Measurements from ENCODE around the gene JADE2.

The JADE2 gene

DNA sequence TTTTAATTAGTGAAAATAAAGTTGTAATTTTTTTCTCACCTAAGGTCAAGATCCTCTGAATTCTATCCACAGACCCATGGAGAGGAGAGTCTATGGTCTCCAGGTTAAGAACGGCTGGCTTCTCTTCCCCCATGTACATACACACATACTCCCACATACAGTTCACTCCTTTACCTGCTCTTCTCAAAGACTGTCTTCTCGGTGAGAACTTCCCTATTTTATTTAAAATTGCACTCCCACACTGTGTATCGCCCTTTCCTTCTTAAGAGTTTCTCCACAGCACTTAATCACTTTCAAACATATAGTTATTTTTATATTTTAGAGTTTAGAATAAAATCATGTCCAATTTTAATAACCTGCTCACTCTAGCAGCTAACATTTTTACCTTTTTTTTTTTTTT, 3.6 kb upstream of the JADE2 start:
- no peak for TF ChIP-seq MAX (IDR thresholded peaks at IDR 0.05)
- TF ChIP-seq YY1 (IDR thresholded peaks at IDR 0.05; ENCODE audit: low read depth) = no peak
- no peak for TF ChIP-seq RAD21 (IDR thresholded peaks at IDR 0.05; ENCODE audit: low read depth)
- no peak for TF ChIP-seq TAF1 (IDR thresholded peaks at IDR 0.05; ENCODE audit: low read depth)
- TF ChIP-seq FOXM1 (IDR thresholded peaks at IDR 0.05; ENCODE audit: borderline replicate concordance, low read depth) = no peak
- TF ChIP-seq, protein P1, sequence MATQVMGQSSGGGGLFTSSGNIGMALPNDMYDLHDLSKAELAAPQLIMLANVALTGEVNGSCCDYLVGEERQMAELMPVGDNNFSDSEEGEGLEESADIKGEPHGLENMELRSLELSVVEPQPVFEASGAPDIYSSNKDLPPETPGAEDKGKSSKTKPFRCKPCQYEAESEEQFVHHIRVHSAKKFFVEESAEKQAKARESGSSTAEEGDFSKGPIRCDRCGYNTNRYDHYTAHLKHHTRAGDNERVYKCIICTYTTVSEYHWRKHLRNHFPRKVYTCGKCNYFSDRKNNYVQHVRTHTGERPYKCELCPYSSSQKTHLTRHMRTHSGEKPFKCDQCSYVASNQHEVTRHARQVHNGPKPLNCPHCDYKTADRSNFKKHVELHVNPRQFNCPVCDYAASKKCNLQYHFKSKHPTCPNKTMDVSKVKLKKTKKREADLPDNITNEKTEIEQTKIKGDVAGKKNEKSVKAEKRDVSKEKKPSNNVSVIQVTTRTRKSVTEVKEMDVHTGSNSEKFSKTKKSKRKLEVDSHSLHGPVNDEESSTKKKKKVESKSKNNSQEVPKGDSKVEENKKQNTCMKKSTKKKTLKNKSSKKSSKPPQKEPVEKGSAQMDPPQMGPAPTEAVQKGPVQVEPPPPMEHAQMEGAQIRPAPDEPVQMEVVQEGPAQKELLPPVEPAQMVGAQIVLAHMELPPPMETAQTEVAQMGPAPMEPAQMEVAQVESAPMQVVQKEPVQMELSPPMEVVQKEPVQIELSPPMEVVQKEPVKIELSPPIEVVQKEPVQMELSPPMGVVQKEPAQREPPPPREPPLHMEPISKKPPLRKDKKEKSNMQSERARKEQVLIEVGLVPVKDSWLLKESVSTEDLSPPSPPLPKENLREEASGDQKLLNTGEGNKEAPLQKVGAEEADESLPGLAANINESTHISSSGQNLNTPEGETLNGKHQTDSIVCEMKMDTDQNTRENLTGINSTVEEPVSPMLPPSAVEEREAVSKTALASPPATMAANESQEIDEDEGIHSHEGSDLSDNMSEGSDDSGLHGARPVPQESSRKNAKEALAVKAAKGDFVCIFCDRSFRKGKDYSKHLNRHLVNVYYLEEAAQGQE (IDR thresholded peaks at IDR 0.05; ENCODE audit: low read depth) = no peak
- no peak for TF ChIP-seq CREB1 (IDR thresholded peaks at IDR 0.05; ENCODE audit: low read depth)
- no peak for TF ChIP-seq CEBPB (IDR thresholded peaks at IDR 0.05)
- no peak for TF ChIP-seq NFIC (IDR thresholded peaks at IDR 0.05)

DNA sequence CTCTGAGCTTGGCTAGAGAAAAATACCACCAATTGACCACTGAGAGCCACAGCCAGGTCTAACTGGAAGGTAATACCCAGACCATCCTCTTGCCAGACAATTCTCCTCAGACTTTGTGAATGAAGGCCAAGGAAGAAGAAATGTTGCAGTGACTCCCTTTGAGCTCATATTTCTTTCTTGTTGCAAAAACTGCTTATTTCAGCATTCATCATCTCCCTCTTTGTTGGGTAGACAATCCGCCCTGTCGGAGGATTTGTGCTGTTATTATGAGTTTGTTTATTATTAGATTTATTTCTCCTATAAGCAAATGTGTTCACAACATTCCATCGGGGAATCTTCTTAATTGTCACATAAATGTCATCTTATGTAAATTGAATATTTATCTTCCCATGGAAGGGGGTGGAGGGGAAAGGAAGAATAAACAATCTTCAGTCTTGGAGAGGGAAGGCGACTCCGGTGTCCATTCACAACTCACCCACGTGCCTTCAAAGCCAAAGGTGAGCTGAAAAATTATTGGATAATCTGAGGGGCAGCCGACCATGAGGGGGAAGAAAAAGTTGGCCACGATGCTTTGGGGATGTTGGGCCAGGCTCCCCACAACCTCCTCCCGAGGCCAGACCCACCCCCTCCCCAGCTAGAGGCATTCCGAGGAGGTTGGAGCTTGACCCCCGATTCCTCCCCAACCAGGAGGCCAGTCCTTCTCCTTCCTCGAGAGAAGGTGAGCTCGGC, 1.8 kb upstream of the JADE2 start:
- TF ChIP-seq CREB1 (IDR thresholded peaks at IDR 0.05; ENCODE audit: low read depth) (no peak), NFIC (IDR thresholded peaks at IDR 0.05) (no peak), TCF12 (IDR thresholded peaks at IDR 0.05; ENCODE audit: low read depth) (no peak), RAD21 (IDR thresholded peaks at IDR 0.05; ENCODE audit: low read depth) (no peak), CEBPB (IDR thresholded peaks at IDR 0.05) (no peak)
- TF ChIP-seq, protein P2, sequence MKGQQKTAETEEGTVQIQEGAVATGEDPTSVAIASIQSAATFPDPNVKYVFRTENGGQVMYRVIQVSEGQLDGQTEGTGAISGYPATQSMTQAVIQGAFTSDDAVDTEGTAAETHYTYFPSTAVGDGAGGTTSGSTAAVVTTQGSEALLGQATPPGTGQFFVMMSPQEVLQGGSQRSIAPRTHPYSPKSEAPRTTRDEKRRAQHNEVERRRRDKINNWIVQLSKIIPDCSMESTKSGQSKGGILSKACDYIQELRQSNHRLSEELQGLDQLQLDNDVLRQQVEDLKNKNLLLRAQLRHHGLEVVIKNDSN (IDR thresholded peaks at IDR 0.05) = peak; percentile 23; the same call in 1 of the 2 replicates

- no peak for TF ChIP-seq FOXM1 (IDR thresholded peaks at IDR 0.05; ENCODE audit: borderline replicate concordance, low read depth)
- TF ChIP-seq, protein P1 (IDR thresholded peaks at IDR 0.05; ENCODE audit: low read depth) = no peak
- TF ChIP-seq NFIC (IDR thresholded peaks at IDR 0.05) = peak; percentile 34; the same call in 1 of the 2 replicates
- TF ChIP-seq, protein P2 (IDR thresholded peaks at IDR 0.05) = no peak; the same call in 1 of the 2 replicates
- no peak for TF ChIP-seq YY1 (IDR thresholded peaks at IDR 0.05; ENCODE audit: low read depth)
- TF ChIP-seq CREB1 (IDR thresholded peaks at IDR 0.05; ENCODE audit: low read depth) = no peak
- no peak; the same call in 1 of the 2 replicates for TF ChIP-seq EP300 (IDR thresholded peaks at IDR 0.05; ENCODE audit: borderline replicate concordance)
- TF ChIP-seq CEBPB (IDR thresholded peaks at IDR 0.05) = no peak
- no peak; the same call in 1 of the 2 replicates for TF ChIP-seq RAD21 (IDR thresholded peaks at IDR 0.05; ENCODE audit: low read depth)
- no peak for TF ChIP-seq TEAD4 (IDR thresholded peaks at IDR 0.05)
- no peak for TF ChIP-seq TCF12 (IDR thresholded peaks at IDR 0.05; ENCODE audit: low read depth)
- TF ChIP-seq MAX (IDR thresholded peaks at IDR 0.05) = peak; percentile 88
- TF ChIP-seq ZBTB7A (IDR thresholded peaks at IDR 0.05; ENCODE audit: low read depth) = peak; percentile 99
- TF ChIP-seq EGR1 (IDR thresholded peaks at IDR 0.05) = no peak
- TF ChIP-seq TAF1 (IDR thresholded peaks at IDR 0.05; ENCODE audit: low read depth) = peak; percentile 68; the same call in 1 of the 2 replicates
These were observed 1.1 kb upstream of the JADE2 start for GRCh38 chr5:134524272-134524825.

GRCh38 chr5:134525683-134526482, 413 bp downstream of the JADE2 start:
- TF ChIP-seq TAF1 (IDR thresholded peaks at IDR 0.05; ENCODE audit: low read depth) (peak; percentile 16; the same call in 1 of the 2 replicates), NFIC (IDR thresholded peaks at IDR 0.05) (peak; percentile 41; the same call in 1 of the 2 replicates), RAD21 (IDR thresholded peaks at IDR 0.05; ENCODE audit: low read depth) (0 out of 2 replicates have a peak, but pooled peaks have one; percentile 4), EP300 (IDR thresholded peaks at IDR 0.05; ENCODE audit: borderline replicate concordance) (no peak), MAX (IDR thresholded peaks at IDR 0.05) (no peak; the same call in 1 of the 2 replicates), ZBTB7A (IDR thresholded peaks at IDR 0.05; ENCODE audit: low read depth) (peak; percentile 61; the same call in 1 of the 2 replicates)

Measured in Ishikawa (cell line).